Gastroesophageal sphincter (tissue), 3 donors: ENCODE measurements around the gene VMAC.

ENCODE experiments used
- CTCF ChIP-seq, 4 experiments: fragments of 200-600 bp in 2 of 4; fragments of 450-650 bp in 2 of 4; sonication (generic) in 1 of 4; IDR thresholded peaks; one replicate each; pipeline ENCODE4 v1.5.1; 2017 to 2019; ENCODE audit warnings: antibody characterized with exemption in 4 of 4, mild to moderate bottlenecking in 2 of 4, moderate library complexity in 2 of 4
- EP300 ChIP-seq: sonication (generic); formaldehyde crosslinking; IDR thresholded peaks from one replicate; pipeline ENCODE4 v1.6.1; 2017; ENCODE audit warnings: antibody characterized with exemption, mild to moderate bottlenecking

DNA sequence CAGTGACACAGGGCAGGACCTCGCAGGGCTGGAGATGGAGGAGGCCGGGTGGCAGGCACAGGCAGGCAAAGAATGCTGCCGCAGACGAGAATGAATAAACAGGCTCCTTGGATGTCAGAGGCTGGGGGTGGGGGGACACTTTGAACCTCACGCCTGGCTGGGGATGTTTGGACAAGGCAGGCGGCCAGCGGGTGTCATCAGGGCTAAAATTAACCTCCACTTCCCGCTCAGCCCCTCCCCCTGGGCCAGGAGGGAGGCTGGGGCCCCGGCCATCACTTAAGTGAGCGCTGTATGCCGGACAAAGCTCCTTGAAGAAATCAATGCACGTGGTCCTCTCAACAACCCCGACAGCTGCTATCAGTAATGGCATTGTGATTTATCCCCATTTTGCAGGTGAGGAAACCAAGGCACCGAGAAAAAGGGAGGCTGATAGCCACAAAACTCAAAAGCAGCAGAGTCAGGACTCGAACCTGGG, 24.0 kb upstream of the VMAC start:
- TF ChIP-seq CTCF (IDR thresholded peaks at IDR 0.05) (no peak), EP300 (no peak)
